ENCODE results near the gene CFAP100. TPM values are rescaled to one million over a fixed set of nuclear protein-coding genes. Genes with fewer than 3 reads are reported as not detected.
A peak's percentile ranks its signal among the peaks of the same experiment; 100 is the strongest.

CFAP100 gene
- total RNA-seq, 3 donors from 2014 or later, result not detected

GRCh38 chr3:126396536-126396935 lies 1.8 kb downstream of the CFAP100 start:
- H3K36me3 ChIP-seq (ENCODE audit: low read depth), result no peaks in the 10 kb centered on the region
- intact Hi-C loops (cut with DNase I, micrococcal nuclease), result loop anchor here in 1 of 2 donors (10.0 kb wide), 2 partner anchors 142 to 262 kb away; no protein-coding TSS in a partner anchor
- no peak for DNase-seq
- no peak for ATAC-seq
- H3K9me3 ChIP-seq, result no peaks in the 10 kb centered on the region
- no peaks in the 10 kb centered on the region for H3K4me1 ChIP-seq (ENCODE audit: low read depth)
- TF ChIP-seq CTCF (IDR thresholded peaks at IDR 0.05), result no peak
- no peak overlapping the region for H3K4me3 ChIP-seq

GRCh38 chr3:126397610-126398422 lies 3.1 kb downstream of the CFAP100 start:
- no peak for DNase-seq
- Histone ChIP-seq H3K4me3 (no peak overlapping the region), H3K9me3 (no peaks in the 10 kb centered on the region), H3K36me3 (ENCODE audit: low read depth) (no peaks in the 10 kb centered on the region), H3K4me1 (ENCODE audit: low read depth) (no peaks in the 10 kb centered on the region)
- TF ChIP-seq CTCF (IDR thresholded peaks at IDR 0.05), result no peak
- ATAC-seq, result no peak
- intact Hi-C loops (cut with DNase I, micrococcal nuclease), result loop anchor here in 1 of 2 donors (10.0 kb wide), 2 partner anchors 143 to 263 kb away; no protein-coding TSS in a partner anchor

GRCh38 chr3:126398423-126399350 lies 4.0 kb downstream of the CFAP100 start:
- DNase-seq (peak in 1 of 3 donors; percentile 10), ATAC-seq (no peak)
- intact Hi-C loops (cut with DNase I, micrococcal nuclease), result loop anchor here in 1 of 2 donors (10.0 kb wide), 2 partner anchors 144 to 264 kb away; no protein-coding TSS in a partner anchor

GRCh38 chr3:126399351-126399735 lies 4.6 kb downstream of the CFAP100 start:
- DNase-seq, result no peak
- no peaks in the 10 kb centered on the region for H3K4me1 ChIP-seq (ENCODE audit: low read depth)
- no peak for TF ChIP-seq CTCF (IDR thresholded peaks at IDR 0.05)
- no peak for ATAC-seq
- no peaks in the 10 kb centered on the region for H3K36me3 ChIP-seq (ENCODE audit: low read depth)
- H3K9me3 ChIP-seq, result no peaks in the 10 kb centered on the region
- no peak overlapping the region for H3K4me3 ChIP-seq
- intact Hi-C loops (cut with DNase I, micrococcal nuclease), result loop anchor here in 1 of 2 donors (10.0 kb wide), 2 partner anchors 145 to 265 kb away; no protein-coding TSS in a partner anchor

More at GRCh38 chr3:126398423-126399350, 4.0 kb downstream of the CFAP100 start:
- Histone ChIP-seq H3K36me3 (ENCODE audit: low read depth) (no peaks in the 10 kb centered on the region), H3K4me1 (ENCODE audit: low read depth) (no peaks in the 10 kb centered on the region), H3K9me3 (no peaks in the 10 kb centered on the region), H3K4me3 (no peak overlapping the region)
- TF ChIP-seq CTCF (IDR thresholded peaks at IDR 0.05), result no peak

- Histone ChIP-seq H3K4me3 (no peak overlapping the region), H3K4me1 (ENCODE audit: low read depth) (no peaks in the 10 kb centered on the region), H3K9me3 (no peaks in the 10 kb centered on the region), H3K36me3 (ENCODE audit: low read depth) (no peaks in the 10 kb centered on the region)
- no peak for ATAC-seq
- DNase-seq, result no peak
- no peak for TF ChIP-seq CTCF (IDR thresholded peaks at IDR 0.05)
- intact Hi-C loops (cut with DNase I, micrococcal nuclease), result loop anchor here in 1 of 2 donors (10.0 kb wide), 2 partner anchors 145 to 265 kb away; no protein-coding TSS in a partner anchor
These were observed 5.0 kb downstream of the CFAP100 start for GRCh38 chr3:126399756-126400155.

Data from mucosa of descending colon (tissue), 3 donors.